Raji (cell line): ENCODE results near the gene TMEM144.

Experiments used
- POLR2A ChIP-seq: IDR thresholded peaks from 2 replicates; pipeline ENCODE4 v1.6.1; 2011; ENCODE audit warnings: low read depth, low read length, control low read depth; ENCODE audit not compliant: insufficient read depth

TMEM144 gene

GRCh38 chr4:158179465-158179864 lies 30.8 kb upstream of the TMEM144 start:
- TF ChIP-seq POLR2A, result no peak

GRCh38 chr4:158181906-158182305 lies 28.4 kb upstream of the TMEM144 start:
- TF ChIP-seq POLR2A, result no peak

- no peak for TF ChIP-seq POLR2A
Measured at GRCh38 chr4:158182736-158183135, 27.6 kb upstream of the TMEM144 start.

GRCh38 chr4:158186815-158187214 lies 23.5 kb upstream of the TMEM144 start:
- TF ChIP-seq POLR2A, result no peak

- no peak for TF ChIP-seq POLR2A
Measured at GRCh38 chr4:158189422-158189821, 20.9 kb upstream of the TMEM144 start.

DNA sequence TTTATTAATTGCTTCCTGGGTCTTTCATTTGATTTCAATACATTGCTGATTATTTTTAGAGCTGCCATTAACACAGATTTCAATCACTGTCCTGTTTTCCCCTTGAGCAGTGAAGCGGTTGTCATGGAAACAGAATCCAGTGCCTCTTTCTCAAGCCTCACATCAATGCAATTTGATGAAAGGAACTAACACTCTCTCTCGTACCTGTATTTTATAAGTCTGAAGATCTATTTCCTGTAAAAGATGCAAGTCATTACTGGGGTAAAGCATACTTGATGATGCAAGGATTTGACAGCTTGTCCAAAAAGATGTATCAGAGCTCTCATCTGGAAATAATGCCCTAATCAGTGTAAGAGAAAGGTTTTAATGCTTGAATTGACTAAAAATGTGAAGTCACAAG lies 19.6 kb upstream of the TMEM144 start:
- no peak for TF ChIP-seq POLR2A

DNA sequence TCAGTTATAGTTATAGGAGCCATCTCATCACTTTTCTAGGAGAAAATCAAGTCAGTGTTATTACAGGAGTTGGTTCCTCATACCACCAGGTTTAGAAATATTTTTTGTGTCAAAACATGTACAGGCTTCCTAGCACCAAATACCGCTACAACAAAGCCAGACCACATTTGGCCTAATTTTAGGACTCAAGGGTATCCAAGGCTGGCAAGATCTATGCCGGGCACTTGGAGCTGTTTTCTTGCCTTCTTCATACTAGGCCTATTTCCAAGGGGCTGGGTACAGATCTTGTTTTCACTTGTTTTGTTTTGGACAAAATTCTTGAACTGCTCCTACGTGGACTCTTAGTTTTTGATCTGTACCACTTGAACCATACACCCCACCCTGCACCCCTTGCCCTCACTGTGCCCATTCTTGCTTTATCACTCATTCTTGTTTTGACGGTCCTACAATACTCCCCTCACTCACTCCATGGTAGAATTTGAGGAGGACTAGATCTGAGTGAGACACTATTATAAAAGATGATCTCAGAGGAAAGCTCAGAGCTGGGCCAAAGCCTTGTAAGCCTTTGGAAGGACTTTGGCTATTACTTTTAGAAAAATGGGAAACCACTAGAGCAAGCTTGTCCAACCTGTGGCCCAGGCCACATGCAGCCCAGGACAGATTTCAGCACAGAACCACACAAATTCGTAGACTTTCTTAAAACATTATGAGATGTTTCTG lies 17.7 kb upstream of the TMEM144 start:
- TF ChIP-seq POLR2A, result no peak

- TF ChIP-seq POLR2A, result no peak
Measured at GRCh38 chr4:158193171-158193749, 17.0 kb upstream of the TMEM144 start.

DNA sequence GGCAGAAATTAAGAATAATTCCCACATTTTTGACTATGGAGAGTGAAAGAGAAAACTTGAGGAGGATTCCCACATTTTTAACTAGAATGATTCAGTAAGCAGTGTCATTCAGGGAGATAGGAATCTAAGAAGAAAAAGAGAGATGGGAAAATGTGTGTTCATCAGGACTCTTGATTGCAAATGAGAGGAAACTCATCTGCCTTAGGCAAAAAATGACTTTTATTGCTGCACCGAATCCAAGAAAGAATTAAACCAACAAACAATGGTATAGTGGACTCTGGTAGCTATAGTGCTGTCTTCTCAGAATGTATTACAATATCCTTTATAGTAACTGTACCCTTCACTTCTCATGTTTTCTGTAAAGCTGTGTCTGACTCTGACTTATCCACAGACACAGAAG lies 15.0 kb upstream of the TMEM144 start:
- TF ChIP-seq POLR2A, result no peak

DNA sequence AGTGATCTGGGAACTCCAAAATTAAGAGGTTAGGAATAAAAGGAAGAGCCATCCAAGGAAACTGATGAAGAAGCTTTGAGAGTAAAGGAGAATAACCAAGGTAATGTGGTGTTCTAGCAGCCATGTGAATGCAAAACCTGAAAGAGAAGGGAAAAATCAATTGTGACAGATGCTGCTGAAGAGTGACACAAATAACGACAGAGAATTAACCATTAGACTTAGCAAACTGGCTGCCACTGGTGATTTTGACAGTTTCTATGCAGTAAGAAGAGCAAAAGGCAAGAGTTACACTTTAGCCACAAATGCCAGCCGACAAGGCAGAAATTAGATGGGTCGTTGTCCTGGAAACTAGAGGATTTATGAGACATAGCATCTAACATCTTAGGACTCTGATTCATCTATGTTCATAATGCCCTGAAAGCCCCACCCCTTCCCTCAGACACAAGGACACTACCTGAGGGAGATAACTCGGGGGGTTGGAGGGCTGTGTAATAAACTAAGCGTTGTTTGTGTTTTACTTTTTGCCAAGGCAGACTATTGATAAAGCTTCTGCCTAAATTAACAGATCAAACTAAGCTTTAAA lies 13.0 kb upstream of the TMEM144 start:
- no peak for TF ChIP-seq POLR2A

GRCh38 chr4:158200214-158200613 lies 10.1 kb upstream of the TMEM144 start:
- TF ChIP-seq POLR2A, result no peak

DNA sequence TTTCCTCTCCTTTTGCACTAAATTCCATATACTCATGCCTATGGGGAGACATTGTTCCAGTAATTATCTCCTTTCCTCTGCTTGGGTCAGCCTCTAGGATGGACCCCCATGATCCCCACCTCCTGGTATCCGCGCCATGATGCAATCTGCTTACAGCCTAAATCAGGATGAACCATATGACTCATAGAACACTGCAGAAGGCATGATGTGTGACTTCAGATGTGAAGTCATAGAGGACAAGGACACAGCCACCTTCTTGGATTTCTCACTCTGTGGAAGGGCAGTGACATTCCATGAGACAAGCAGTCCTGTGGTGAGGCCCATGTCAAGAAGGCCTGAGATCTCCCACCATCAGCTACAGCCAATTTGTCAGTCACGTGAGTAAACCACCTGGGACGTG lies 9.0 kb upstream of the TMEM144 start:
- no peak for TF ChIP-seq POLR2A

- TF ChIP-seq POLR2A, result no peak
Measured at GRCh38 chr4:158201876-158202275, 8.4 kb upstream of the TMEM144 start.

DNA sequence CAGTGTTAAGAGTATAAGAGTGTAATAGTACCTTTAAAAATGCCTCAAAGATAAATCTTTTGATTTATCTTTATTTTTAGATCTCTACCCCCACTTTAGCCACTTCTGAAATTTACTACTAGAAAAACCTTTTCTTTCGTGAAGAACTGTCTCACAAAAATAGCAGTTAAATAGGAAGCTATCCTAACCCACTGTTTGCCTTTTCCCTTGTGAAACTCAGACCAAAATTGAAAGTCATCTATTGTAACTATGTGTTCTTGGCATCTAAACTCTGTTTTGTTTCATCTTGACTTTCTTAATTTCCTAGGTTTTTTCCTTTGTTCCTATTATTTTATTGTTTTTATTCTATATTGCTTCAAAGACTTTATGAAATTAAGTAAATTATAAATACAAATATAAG lies 7.8 kb upstream of the TMEM144 start:
- no peak for TF ChIP-seq POLR2A

DNA sequence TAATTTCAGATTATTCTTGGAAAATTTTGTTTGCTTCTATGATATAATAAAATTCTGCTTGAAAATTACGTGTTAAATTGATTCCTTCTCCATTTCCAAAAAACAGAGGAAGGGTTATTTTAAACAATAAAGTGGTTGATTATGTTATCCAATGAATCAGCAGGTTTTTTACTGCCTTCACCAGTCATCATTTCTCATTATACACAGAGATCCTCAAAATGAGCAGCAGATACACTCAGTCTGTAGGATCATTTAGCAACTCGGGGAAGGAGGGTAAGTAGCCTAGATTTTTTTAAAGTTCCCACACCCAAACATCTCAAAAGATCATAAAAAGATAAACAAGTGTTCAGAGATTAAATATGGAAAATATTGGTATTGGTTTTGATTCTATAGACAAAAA lies 6.8 kb upstream of the TMEM144 start:
- TF ChIP-seq POLR2A, result no peak

DNA sequence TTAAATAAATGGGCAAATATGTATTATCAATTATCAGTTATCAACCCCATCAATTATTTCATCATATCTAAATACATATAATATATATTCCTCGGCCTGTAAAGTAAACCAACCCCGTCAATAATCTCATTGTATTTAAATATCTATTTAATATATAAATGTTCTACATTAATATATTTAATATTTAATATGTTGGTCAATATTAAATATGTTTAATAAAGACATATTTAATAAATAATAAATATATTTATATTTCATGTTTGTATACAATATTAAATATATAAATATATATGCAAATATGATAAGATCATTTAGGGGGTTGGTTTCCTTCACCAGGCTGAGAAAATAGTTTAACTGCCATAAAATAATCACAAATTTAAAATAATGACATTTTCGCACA lies 6.4 kb upstream of the TMEM144 start:
- no peak for TF ChIP-seq POLR2A

DNA sequence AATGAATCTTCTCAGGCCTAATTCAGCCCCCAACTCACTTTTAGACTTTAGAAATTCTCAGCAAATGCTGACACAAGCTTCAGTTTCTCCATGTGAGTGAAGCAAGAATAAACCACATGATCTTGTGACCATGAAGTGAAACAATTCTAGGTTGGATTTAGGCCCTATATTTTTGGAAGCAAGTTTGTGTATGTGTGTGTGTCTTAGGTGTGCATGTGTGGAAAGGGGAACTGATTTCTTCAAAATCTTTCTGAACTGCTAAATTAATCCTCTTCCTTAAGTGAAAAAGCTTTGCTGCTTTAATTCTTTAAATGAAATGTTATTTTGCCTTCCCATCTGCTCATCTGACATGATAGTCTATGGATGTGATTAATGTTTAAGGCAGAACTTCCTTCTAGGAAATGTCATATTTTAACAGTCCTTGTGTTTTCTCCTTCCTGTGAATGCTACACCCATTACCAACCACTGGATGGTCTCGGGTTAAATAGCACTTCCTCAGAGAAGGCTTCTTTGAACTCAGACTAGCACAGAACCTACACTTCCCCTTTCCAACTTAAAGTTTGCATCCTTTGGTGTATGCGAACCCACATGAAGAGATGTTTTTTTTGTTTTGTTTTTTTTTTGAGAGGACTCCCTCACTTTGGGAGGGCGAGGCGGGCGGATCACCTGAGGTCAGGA lies 1.2 kb upstream of the TMEM144 start:
- TF ChIP-seq POLR2A, result no peak

DNA sequence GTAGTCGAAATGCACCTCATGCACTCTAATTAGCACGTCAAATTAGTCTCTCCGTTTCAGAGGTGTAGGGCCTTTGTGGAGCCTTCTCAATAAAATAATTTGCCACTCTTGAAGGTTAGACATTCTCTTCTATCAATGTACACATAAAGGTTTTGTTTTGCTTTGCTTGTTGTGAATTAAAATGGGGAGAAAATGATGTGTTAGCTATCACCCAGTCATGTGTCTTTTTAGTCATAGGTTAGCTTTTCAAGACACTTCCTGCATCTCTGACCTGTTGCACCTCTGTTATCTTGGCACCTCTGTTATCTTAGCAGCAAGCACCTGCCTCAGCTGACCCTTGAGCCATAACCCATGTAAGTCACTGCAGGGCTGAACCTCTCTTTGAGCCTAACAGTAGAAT lies 936 bp downstream of the TMEM144 start:
- no peak for TF ChIP-seq POLR2A
